Thyroid gland (tissue), 4 donors: ENCODE results near the gene TGOLN2.

ENCODE experiments used
- CTCF ChIP-seq, 6 experiments: fragments of 200-600 bp in 3 of 6; fragments of 450-650 bp in 3 of 6; sonication (generic) in 3 of 6; IDR thresholded peaks; one replicate each; pipeline ENCODE4 v1.5.1; 2016 to 2019; ENCODE audit warnings: antibody characterized with exemption in 6 of 6, mild to moderate bottlenecking in 2 of 6, inconsistent platforms in 1 of 6, moderate library complexity in 1 of 6
- POLR2A ChIP-seq, 2 donors: fragments of 450-650 bp; IDR thresholded peaks; one replicate each; pipeline ENCODE4 v1.6.1; 2017; ENCODE audit warnings: antibody characterized with exemption in 2 of 2, mild to moderate bottlenecking in 2 of 2, moderate library complexity in 1 of 2

- TF ChIP-seq CTCF (IDR thresholded peaks at IDR 0.05), result no peak
- TF ChIP-seq POLR2A (IDR thresholded peaks at IDR 0.05), result no peak
Measured at GRCh38 chr2:85329181-85329651, 1.4 kb upstream of the TGOLN2 start.
